Right lung (tissue), 5 donors: ENCODE measurements around the gene GABRG3. TPM values are rescaled to one million over a fixed set of nuclear protein-coding genes. Genes with fewer than 3 reads are reported as not detected.

Experiments
- DNase-seq, 2 donors: peaks; one replicate each; pipeline ENCODE4 v3.0.0-alpha.2; 2013
- polyA plus RNA-seq, 5 donors: library from polyadenylated mRNA; unstranded; fragments of 120-200 nt; gene quantifications; one replicate each; pipeline versions ENCODE4 v1.2.1 to v1.2.3, GENCODE V29; 2013; ENCODE audit warnings: inconsistent platforms in 1 of 5, low replicate concordance in 1 of 5; ENCODE audit not compliant: insufficient read length in 5 of 5, insufficient read depth in 1 of 5

Gene GABRG3
- polyA plus RNA-seq, 5 donors = 7.1 to 14.1 (median 10.2) TPM

DNA sequence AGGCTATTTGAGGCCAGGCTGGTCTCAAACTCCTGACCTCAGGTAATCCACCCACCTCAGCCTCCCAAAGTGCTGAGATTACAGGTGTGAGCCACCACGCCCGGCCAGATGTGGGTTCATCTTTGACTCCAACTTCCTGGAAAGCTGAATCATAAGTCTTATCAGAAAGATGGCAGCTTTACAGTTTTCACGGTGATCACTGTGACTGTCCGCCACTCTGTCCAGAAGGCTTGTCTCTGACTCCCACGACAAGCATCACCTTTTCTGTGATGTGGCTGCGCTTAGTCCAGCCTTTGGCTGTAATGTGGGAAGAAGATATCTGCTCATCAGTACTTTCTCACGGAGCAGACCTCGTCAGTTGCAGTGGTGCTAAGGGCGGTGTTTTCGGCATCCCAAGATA, 527.7 kb downstream of the GABRG3 start:
- no peak for DNase-seq

DNA sequence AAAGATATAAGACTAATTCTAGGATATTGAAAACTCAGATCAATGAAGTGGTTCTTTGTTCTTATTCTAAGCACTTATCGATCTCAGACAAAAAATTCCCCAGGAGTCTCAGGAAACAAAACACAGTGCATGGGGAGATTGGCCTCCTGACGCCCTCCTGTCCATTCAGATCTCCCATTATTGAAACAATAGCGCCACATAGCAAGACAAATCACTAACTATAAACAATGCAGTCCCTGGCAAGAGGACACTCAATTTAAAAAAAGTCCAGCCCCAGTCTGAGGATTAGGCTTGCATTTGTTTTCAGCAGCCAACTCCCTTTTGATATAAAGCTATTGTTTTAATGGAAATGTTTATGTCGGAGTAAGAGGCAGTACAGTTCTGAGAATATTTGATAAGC, 528.2 kb downstream of the GABRG3 start:
- DNase-seq = no peak

DNA sequence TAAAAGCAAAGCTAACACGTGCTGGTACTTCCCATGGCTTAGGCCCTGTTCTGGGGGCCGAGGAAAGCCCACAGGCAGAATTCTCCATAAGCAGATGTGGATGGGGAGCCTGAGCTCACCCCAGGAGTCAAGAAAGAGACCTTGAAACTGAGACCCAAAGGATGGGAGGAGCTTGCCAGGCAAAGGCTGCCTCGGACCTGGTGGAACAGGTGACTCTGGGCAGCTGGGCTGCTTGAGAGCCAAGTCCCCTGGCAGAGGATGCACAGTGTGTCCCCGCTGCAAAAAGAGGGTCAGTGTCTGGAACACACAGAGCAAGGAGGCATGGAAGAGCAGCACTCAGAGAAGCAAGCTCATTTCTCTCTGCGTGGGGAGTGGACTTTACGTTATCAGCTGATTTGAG, 528.7 kb downstream of the GABRG3 start:
- DNase-seq = no peak

DNA sequence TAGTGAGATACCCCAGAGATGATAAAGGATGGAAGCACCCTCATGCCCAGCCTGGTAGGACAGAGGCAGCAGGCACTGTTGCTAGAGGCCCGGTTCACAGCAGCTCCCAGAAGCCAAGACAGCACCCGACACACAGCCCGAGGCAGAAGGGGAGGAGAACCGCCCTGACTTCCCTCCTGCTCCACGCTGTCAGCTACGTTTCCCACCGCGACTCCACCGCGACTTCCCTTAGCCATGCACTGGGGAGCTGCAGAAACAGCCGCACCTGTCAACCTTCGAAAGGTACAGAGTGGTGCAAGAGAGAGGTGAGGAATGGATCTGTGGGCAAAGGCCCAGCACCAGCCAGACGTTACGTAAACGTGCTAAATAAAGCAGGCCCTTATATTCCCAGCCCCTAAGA, 529.2 kb downstream of the GABRG3 start:
- DNase-seq = no peak

DNA sequence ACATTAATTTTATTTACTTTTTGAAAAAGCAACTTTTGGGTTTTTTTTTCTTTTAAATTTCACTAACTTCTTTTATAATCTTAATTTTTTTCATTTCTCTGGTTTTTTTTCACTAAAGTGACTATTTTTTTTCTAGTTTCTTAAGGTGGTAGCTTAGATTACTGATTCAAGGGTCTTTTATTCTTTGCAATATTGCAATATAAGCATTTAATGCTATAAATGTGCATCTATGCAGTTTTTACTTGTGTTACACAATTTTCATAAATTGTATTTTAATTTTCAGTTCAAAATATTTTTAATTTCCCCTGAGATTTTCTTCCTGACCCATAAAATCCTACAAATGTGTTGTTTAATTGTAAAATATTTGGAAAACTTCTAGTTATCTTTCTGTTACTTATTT, 535.8 kb downstream of the GABRG3 start:
- DNase-seq = no peak

DNA sequence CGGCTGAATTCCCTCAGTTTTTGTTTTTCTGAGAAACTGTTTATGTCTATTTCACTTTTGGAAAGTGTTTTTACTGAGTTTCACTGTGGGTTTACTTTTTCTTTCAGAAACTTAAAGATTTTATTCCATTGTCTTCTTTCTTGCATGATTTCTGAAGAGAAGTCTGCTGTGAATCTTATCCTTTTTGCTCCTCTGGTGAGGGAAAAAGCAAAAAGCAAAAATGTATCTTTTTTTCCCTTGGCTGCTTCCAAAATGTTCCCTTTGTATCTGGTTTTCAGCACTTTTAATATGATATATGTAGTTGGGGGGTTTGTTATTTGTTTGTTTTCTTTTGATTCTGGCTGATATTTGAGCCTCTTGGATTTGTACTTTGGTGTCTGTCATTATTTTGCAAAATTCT, 538.0 kb downstream of the GABRG3 start:
- no peak for DNase-seq

DNA sequence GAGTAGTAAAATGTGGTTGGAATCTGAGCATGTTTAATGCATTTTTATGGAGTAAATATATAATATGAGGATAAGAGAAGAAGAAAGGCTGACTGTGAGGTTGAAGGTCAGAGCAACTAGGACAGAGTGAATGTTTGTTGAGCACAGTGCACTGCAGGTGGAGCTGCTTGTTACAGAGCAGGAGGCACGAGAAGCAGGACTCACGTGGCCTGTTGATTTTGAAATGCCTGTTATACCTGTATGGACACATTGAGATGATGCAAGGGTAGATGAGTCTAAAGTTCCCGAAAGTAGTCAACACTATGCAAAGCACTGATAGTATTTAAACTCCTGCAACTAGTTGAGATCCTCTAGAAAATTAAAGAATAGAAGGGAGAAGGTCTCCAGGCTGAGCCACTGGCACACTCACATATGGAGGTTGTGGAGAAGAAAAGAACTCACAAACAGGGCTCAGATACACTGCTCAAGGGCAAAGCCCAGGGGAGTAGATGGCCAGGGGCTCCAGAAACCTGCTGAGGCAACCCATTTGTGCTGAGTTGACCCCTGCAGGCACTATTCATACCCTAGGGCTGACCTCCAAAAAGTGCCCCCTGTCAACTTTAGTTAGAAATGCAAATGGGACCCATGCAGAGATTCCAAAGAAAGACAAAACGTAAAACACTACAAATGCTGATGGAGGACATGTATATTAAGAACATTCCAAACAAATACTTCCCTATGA, 541.5 kb downstream of the GABRG3 start:
- DNase-seq = no peak

DNA sequence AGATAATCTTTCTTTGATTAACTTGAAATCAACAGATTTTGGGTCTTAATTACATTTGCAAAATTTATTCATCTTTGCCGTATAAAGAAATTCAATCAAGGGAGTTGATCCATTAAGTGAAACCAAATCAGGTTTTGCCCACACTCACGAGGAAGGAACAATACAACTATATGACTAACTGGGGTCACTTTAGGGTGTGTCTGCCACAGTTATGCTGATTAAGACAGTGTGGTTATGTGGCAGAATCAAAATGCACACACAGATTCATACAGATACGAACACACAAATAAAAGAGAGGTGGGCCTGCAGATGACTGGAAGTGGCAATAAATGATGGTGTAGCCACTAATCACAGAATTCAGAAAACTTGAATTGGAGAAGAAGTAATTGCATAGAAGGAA, 543.5 kb downstream of the GABRG3 start:
- no peak for DNase-seq

DNA sequence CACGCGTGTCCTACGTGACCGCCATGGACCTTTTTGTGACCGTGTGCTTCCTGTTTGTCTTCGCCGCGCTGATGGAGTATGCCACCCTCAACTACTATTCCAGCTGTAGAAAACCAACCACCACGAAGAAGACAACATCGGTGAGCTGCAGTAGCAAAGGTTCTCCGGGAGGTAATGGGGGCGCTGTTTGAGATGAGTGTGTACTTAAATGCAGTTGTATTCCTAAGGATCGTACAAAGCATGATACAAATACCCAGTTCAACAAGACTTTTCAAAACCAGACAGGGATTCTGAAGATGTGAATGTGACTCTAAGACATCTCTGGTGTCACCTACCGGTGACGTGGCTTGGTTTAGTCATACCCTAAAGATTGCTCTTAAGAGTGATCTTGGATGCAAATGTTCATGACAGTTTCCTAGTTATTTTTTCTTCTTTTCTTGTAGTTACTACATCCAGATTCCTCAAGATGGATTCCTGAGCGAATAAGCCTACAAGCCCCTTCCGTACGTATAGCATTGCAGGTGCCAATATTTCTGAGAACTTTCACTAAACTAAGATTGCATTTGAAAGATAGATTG, 556.6 kb downstream of the GABRG3 start:
- DNase-seq = no peak

DNA sequence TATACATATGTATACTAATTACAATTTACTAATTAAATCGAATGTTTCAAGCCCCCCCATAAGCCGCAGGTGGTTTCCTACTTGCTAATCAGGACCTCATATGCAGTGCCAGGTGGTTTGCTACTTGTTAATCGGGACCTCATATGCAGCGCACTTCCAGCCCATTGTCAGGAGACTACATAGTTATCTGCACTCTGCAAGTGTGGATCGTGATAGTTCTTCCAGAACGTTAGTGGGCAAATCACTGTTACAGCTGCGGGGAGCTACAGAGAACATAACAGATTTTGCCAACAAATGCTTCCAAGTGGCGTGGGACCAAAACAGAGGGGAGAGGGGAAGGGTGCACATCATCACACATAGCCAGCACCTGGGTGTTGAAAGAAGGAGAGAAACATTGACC, 558.4 kb downstream of the GABRG3 start:
- DNase-seq = no peak

DNA sequence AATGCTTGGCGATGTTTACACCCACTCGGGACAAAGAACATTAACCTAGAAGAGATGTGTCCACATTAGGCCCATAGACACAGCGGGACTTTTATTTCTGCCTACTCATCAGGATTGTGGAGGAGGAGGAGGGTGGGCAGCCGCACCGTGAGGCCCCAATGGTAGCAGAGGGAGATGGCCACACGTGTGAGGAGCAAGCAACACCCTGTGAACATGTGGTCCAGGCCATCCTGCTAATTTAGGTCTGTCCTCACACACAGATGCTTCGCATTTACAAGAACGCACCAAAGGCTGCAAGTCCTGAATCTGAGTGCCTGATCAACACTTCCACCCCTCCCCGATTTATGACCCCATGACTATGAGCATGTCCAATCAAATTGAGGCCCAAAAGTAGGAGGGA, 560.0 kb downstream of the GABRG3 start:
- no peak for DNase-seq

DNA sequence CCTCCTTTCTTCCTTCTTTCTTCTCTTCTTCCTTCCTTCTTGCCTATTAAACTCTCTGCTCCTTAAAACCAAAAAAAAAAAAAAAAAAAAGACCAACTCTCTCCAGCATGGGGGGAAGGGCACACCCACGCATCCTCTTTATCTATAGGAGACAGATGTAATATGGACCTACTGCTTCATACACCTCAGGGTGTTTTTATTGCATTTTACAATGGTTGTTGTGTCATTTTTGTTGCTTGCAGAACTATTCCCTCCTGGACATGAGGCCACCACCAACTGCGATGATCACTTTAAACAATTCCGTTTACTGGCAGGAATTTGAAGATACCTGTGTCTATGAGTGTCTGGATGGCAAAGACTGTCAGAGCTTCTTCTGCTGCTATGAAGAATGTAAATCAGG, 561.4 kb downstream of the GABRG3 start:
- no peak for DNase-seq

DNA sequence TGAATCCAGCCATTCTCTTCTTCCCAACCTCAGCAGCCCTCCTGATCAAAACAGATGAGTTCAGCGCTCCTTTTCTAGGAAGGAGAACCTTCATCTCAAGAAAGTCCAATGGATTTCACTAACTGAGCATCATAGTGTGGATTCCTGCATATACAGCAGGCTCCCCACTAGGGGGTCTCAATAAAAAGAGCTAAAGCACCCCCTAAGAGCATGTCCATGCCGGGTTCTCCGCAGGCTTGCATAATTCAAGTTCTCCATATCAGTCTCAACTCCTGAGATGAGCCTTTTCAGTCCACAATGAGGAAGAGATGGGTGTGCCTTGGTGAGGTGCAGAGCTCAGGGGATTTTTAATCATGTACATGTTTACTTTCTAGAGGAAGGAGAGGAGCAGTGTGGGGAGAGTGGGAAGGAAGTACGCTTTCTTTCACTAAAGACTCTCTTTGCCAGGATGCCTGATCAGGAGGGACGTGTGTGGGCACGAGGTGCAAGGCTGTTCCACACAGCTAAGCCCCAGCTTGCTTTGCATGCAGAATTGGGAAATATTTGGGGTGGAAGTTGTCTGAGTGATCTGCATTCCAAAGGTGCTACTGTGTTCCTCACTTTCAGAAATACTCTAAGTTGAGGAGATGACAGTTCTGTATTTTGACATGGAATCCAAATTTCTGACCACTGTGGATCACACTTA, 564.6 kb downstream of the GABRG3 start:
- DNase-seq = no peak

DNA sequence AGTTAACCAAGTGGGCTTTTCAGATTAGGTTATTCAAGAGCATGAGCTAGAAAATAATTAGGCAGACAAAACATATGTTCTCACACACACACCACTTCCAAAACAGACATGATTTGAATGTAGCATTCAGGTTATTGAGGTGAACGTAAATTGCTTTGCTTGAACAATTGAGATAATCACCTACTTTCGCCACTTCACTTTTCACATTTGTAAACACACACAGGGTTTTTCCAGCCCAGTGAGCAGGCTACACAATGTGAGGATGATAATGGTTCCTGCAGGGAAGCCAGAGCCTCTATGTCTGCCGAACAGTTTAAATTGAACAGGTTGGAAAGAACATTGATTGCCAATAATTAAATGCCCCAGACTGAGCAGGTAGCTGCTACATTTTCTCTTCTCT, 567.3 kb downstream of the GABRG3 start:
- DNase-seq = no peak

DNA sequence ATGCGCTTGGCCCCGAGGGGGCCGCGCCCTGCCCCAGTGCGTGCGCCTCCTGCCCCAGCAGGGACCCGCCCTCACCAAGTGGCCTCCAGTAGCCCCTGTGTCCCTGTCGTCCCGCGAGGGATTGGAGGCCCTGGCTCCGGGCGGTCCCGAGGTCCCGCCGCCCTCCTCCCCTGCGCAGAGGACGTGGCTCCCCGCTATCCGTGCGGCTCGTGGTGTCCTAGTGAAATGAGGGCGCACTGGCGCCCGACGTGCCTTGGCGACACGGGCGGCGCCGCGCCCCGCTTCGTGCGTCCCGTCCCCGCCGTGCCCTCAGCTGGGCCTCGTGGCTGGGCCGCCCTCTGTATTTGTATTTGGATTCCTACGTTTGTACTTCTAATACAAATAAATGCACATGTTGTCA, 570.6 kb downstream of the GABRG3 start:
- no peak for DNase-seq

DNA sequence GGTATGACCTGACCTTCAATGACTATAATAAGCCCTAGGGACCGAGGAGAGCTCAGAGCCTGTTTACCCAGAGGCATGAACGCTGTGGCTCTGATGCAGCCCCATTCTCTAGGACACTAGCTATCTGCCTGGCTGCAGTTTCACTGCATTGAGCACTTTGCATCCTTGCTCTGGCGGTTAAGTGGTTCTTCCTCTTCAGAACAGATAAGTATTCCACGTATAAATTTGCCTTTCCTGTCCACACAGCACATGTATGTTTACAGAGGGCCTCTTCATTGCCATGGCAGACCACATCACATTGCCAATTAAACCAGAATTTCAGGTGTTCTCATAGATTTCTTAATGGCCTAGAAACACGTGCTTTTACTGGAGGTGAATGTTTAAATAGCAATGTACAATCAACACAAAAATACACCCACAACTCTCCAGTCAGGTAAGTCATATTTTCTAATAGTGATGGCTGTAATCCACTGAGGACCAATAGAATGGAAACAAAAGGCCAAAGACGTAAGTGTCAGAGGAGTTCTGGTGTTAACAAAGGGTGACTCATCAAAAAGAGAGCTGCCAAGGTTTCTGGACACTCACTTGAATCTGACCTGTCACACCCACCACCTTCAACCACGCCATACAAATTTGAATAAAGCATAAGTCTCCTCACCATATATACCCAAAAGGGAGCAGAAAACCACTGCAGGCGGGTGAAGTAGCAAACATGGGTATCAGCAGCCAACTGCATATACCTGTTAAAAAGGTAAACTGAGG, 574.7 kb downstream of the GABRG3 start:
- no peak for DNase-seq

DNA sequence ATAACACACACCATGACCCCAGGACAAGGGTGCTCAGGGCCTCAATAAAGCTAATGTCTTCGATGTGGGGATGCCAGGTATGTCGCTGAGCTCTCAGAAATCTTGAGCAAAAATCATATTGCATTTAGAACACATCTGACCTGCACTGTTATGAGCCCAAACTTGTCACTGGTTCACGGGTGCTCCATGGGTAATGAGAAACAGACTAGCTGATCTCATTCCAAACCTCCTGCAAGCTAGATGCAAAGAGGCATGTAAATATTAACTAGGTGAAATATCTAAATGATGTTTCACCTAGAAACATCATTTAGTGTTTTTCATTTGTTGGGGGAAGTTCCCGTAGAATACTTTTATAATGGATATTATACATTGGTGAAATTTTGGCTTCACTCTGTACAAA, 578.8 kb downstream of the GABRG3 start:
- no peak for DNase-seq

DNA sequence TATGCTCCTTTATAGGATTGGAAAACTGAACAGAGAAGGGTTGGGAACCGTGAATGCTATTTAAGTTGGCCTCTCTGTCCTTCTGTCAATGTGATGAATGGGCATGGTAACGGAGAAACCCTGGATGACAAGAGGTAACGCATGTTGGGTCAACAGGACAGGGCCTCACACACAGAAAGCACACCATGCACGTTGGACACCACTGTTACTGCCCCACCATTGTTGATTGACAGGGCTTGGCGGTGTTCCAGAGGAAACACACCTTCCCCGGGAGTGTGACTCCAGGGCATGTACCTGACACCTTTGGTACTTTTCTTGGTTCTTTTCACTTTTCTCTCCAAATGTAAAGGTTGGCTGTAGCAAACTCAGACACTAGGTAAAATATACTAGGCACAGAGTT, 579.7 kb downstream of the GABRG3 start:
- no peak for DNase-seq

DNA sequence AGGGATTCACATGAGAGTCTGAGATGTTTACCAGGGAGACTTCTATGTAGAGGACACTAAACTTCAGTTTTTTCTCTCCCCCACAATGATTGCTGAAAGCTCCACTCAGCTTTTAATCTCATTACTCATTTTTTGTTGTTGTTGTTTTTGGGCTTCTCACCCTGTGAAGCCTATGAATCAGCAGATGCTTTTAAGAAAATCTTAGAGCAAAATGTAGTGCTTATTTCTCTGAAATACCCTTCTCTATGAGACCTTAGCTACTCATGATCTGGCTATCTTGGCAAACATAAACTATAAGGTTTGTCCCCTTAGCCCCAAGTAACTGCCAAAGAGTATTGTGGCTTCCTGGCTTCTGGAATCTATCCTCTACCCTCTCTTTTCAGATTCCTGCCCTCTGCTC, 590.8 kb downstream of the GABRG3 start:
- no peak for DNase-seq

DNA sequence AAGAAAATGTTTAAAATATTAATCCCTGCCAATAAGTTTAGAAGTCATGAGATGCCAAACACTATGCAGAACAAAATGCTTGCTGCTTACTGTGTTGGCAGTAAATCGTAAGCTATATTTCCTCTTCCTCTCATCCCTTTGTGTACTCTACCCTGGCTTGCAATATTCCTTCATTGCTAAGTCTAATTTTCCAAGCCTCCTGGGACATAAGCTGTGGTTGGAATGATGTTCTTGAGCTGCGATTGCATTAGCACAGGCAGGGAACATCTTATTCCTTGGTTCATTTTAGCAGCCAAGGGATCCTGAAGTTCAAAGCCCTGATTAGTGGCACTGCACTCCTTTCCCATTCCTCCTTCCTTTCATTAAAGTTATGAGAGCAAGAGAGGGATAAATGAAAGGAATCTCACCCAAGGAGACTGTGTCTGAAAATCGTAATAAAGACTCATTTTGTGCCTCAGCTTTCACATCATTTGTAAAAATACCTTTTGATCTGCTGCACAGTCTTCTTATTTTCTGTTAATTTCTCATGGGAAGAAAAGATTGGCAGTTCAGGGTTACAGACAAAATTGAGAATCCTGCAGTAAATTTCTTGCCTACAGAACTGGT, 592.9 kb downstream of the GABRG3 start:
- no peak for DNase-seq

DNA sequence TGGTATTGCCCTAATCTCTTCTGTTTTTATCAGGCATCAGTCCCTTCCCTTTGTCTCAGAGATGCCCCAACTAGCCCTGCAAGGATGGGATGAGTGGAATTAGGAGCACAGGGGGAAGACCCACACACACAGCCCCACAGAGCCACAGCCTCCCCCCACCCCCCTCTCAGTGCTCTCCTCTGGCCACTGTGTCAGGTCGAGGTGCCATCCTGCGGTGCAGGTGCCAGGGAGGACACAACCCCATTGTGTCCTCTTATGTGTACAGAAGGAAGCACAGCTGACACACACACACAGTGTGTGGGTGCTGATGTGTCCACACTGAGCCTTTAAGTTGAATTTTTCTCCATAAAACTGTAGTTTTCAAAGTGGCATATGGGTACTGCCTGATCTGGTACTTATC, 593.7 kb downstream of the GABRG3 start:
- no peak for DNase-seq

DNA sequence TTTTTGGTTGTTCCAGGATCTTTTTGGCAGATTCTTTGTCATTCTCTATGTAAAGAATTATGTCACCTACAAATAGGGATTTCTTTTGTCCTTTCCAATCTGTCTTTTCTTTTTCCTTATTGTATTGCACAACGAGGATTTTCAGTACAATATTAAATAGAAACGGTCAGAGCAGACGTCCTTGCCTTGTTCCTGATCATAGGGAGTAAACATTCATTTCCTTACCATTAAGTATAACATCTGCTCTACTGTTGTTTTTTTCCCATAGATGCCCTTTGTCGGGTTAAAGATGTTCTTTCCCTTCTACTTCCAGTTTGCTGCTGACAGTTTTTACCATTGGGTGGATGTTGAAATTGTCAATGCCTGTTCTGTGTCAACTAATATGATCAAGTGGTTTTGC, 599.8 kb downstream of the GABRG3 start:
- no peak for DNase-seq
